ENCODE results near the gene LLPH.

LLPH gene

GRCh38 chr12:66129934-66130266 is 650 bp downstream of the LLPH start:
- peak overlapping the region; percentile 79 to 98 for H3K4me3 ChIP-seq (replicated peaks in 1 of 2; ENCODE audit: low read depth in 2 of 2, low read length in 2 of 2)
- DNase-seq (ENCODE audit: low read depth in 2 of 2) = peak in 1 of 2 donors; percentile 45
- TF ChIP-seq CTCF (IDR thresholded peaks at IDR 0.05; ENCODE audit: low read depth, low read length) = no peak

- DNase-seq (ENCODE audit: low read depth in 2 of 2) = peak in 1 of 2 donors; percentile 66
- TF ChIP-seq CTCF (IDR thresholded peaks at IDR 0.05; ENCODE audit: low read depth, low read length) = no peak
Observed at GRCh38 chr12:66127650-66128049, 2.9 kb downstream of the LLPH start.

GRCh38 chr12:66120477-66120876 is 10.1 kb downstream of the LLPH start:
- H3K4me3 ChIP-seq (replicated peaks in 1 of 2; ENCODE audit: low read depth in 2 of 2, low read length in 2 of 2) = no peak overlapping the region
- TF ChIP-seq CTCF (IDR thresholded peaks at IDR 0.05; ENCODE audit: low read depth, low read length) = no peak
- no peak for DNase-seq (ENCODE audit: low read depth in 2 of 2)

More at GRCh38 chr12:66127650-66128049, 2.9 kb downstream of the LLPH start:
- H3K4me3 ChIP-seq (replicated peaks in 1 of 2; ENCODE audit: low read depth in 2 of 2, low read length in 2 of 2) = no peak overlapping the region

GRCh38 chr12:66119870-66120241 is 10.7 kb downstream of the LLPH start:
- H3K4me3 ChIP-seq (replicated peaks in 1 of 2; ENCODE audit: low read depth in 2 of 2, low read length in 2 of 2) = no peak overlapping the region
- TF ChIP-seq CTCF (IDR thresholded peaks at IDR 0.05; ENCODE audit: low read depth, low read length) = no peak
- DNase-seq (ENCODE audit: low read depth in 2 of 2) = no peak

GRCh38 chr12:66119229-66119869 is 11.2 kb downstream of the LLPH start:
- no peak for TF ChIP-seq CTCF (IDR thresholded peaks at IDR 0.05; ENCODE audit: low read depth, low read length)
- DNase-seq (ENCODE audit: low read depth in 2 of 2) = peak in 1 of 2 donors; percentile 33
- no peak overlapping the region for H3K4me3 ChIP-seq (replicated peaks in 1 of 2; ENCODE audit: low read depth in 2 of 2, low read length in 2 of 2)

- no peak for TF ChIP-seq CTCF (IDR thresholded peaks at IDR 0.05; ENCODE audit: low read depth, low read length)
- peak in 1 of 2 donors; percentile 61 for DNase-seq (ENCODE audit: low read depth in 2 of 2)
- H3K4me3 ChIP-seq (replicated peaks in 1 of 2; ENCODE audit: low read depth in 2 of 2, low read length in 2 of 2) = no peak overlapping the region
Observed at GRCh38 chr12:66118240-66118891, 12.2 kb downstream of the LLPH start.

Data from cardiac fibroblast (primary cell).